ENCODE results near the gene SND1. TPM values are rescaled to one million over a fixed set of nuclear protein-coding genes. Genes with fewer than 3 reads are reported as not detected.
A peak's percentile ranks its signal among the peaks of the same experiment; 100 is the strongest.

Gene SND1
- total RNA-seq, 2 experiments from 2014 or later = 193 to 214 TPM

DNA sequence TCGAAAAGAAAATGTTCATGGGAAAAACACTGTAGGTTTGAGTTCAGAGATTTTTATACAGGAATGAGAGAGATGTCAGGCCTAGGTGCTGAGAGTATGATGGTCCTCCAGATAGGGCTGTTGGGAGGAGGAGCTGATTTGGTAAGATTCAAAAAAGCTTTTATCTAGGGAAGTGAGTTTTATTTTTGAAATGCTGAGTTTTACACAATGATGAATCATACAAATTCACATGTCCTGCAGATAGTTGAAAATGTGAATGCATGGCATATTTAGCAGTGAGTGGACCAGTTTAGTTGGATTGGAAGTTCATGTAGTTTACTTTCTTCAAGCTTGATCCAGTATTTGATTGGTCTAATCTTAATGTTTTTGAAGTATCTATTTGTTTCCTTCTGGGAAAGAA is 224.4 kb downstream of the SND1 start:
- ChIA-PET POLR2A (no interaction called here), CTCF (interaction anchor here (1.2 kb wide), 1 partner anchor 168 kb away, joined by 3 read pairs; no protein-coding TSS in a partner anchor)
- intact Hi-C loops (cut with DNase I, micrococcal nuclease) = no loop called here
- DNase-seq = no peak
- Mint-ChIP-seq H3K4me3 (no peak overlapping the region), H3K27ac (no peak overlapping the region), H3K27me3 (no peaks in the 10 kb centered on the region), H3K36me3 (ENCODE audit: low read depth) (peaks cover 10% of the 10 kb centered on the region), H3K9me3 (ENCODE audit: low read depth) (no peaks in the 10 kb centered on the region), H3K4me1 (peaks cover 30% of the 10 kb centered on the region)
- no peak for ATAC-seq

DNA sequence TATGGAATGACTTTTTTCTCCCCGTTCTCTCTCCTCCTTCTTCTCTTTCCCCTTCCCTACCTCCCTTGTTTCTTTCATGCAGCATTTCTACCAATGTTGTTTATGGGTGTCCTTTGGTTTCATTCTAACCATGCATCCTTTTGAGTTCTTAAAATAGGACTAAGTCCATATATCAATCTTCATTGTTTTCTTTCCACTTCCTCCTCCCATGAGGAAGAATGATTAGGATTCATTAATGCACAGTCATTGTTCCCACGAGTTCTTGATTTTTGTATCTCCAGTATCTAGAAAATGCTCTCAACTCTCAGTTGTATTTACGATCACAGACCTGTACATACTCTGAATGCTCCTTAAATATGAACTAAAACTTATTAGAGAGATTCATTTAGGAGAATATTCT is 226.0 kb downstream of the SND1 start:
- peaks cover 10% of the 10 kb centered on the region for H3K36me3 Mint-ChIP-seq (ENCODE audit: low read depth)
- ChIA-PET CTCF (interaction anchor here (0.8 to 1.0 kb wide), 2 partner anchors 20 to 83 kb away, joined by 3 to 4 read pairs; no protein-coding TSS in a partner anchor), POLR2A (no interaction called here)
- intact Hi-C loops (cut with DNase I, micrococcal nuclease) = no loop called here
- peaks cover 31% of the 10 kb centered on the region for H3K4me1 Mint-ChIP-seq
- no peak overlapping the region for H3K4me3 Mint-ChIP-seq
- no peak for DNase-seq
- H3K27ac Mint-ChIP-seq = no peak overlapping the region
- no peaks in the 10 kb centered on the region for H3K27me3 Mint-ChIP-seq
- ATAC-seq = no peak
- H3K9me3 Mint-ChIP-seq (ENCODE audit: low read depth) = no peaks in the 10 kb centered on the region

DNA sequence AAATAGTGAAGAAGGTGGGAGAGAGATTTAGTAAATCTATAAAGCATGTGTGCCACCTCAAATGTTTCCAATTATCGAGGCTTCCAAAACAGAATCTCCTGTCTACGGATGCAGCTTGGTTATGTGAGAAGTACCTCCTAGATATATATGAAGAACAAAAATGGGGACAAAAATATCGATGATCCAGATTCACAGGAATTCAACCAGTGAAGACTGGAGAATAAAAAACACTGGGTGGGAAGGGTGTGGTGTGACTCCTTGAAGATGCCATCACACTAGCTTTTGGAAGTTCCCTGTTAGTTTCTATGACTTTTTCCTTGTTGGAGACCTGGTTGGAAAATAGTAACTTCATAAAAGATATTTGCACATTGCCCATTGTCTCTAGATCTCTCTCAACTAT is 226.8 kb downstream of the SND1 start:
- Mint-ChIP-seq H3K27me3 (no peaks in the 10 kb centered on the region), H3K4me3 (no peak overlapping the region), H3K27ac (no peak overlapping the region), H3K4me1 (peaks cover 24% of the 10 kb centered on the region), H3K36me3 (ENCODE audit: low read depth) (peaks cover 14% of the 10 kb centered on the region), H3K9me3 (ENCODE audit: low read depth) (no peaks in the 10 kb centered on the region)
- ChIA-PET CTCF (interaction anchor here (0.5 to 1.0 kb wide), 2 partner anchors 15 to 20 kb away, joined by 3 to 4 read pairs; no protein-coding TSS in a partner anchor), POLR2A (no interaction called here)
- ATAC-seq (no peak), DNase-seq (no peak)
- intact Hi-C loops (cut with DNase I, micrococcal nuclease) = no loop called here

DNA sequence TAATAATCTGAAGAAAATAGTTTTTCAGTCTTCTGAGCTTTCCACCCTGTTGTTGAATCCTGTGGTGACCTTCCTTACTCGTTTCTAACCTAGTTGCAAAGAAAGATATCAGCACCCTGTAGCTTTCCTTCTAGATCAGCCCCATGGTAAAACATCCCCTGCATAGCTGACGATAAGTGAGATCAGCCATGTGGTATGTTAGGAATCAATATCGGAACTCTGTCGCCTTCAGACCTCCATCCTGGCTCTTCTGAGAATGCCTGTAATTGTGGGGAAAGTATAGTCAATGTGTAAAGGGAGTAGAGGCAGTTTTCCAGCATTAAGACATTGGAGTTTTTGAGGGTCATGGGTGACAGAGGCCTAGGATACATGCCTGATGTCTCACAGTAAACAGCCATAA is 227.4 kb downstream of the SND1 start:
- no peak for DNase-seq
- peaks cover 11% of the 10 kb centered on the region for H3K36me3 Mint-ChIP-seq (ENCODE audit: low read depth)
- intact Hi-C loops (cut with DNase I, micrococcal nuclease) = no loop called here
- H3K9me3 Mint-ChIP-seq (ENCODE audit: low read depth) = no peaks in the 10 kb centered on the region
- peaks cover 17% of the 10 kb centered on the region for H3K4me1 Mint-ChIP-seq
- no peak overlapping the region for H3K4me3 Mint-ChIP-seq
- ATAC-seq = no peak
- no peak overlapping the region for H3K27ac Mint-ChIP-seq
- no peaks in the 10 kb centered on the region for H3K27me3 Mint-ChIP-seq
- CTCF ChIA-PET = interaction anchor here (0.5 kb wide), 1 partner anchor 15 kb away, joined by 3 read pairs; no protein-coding TSS in a partner anchor
- POLR2A ChIA-PET = no interaction called here

DNA sequence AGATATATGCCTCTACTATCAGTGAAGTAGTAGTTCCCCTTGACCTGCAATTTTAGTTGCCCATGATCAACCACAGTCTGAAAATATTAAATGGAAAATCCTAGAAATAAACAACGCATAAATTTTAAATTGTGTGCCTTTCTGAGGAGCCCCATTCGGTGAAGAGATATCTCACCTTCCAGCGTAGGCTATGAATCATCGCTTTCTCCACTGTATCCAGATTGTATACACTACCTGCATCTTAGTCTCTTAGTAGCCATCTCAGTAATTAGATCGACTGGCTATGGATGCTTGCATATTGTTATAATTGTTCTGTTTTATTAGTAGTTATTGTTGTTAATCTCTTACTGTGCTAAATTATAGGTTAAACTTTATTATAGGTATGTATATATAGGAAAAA is 227.9 kb downstream of the SND1 start:
- intact Hi-C loops (cut with DNase I, micrococcal nuclease) = loop anchor here in 1 of 2 experiments (2.0 kb wide), 1 partner anchor 17 kb away; no protein-coding TSS in a partner anchor
- peaks cover 16% of the 10 kb centered on the region for H3K4me1 Mint-ChIP-seq
- ChIA-PET CTCF (no interaction called here), POLR2A (no interaction called here)
- no peak overlapping the region for H3K27ac Mint-ChIP-seq
- DNase-seq (no peak), ATAC-seq (no peak)
- H3K4me3 Mint-ChIP-seq = no peak overlapping the region
- no peaks in the 10 kb centered on the region for H3K27me3 Mint-ChIP-seq
- no peaks in the 10 kb centered on the region for H3K9me3 Mint-ChIP-seq (ENCODE audit: low read depth)
- H3K36me3 Mint-ChIP-seq (ENCODE audit: low read depth) = peaks cover 11% of the 10 kb centered on the region

DNA sequence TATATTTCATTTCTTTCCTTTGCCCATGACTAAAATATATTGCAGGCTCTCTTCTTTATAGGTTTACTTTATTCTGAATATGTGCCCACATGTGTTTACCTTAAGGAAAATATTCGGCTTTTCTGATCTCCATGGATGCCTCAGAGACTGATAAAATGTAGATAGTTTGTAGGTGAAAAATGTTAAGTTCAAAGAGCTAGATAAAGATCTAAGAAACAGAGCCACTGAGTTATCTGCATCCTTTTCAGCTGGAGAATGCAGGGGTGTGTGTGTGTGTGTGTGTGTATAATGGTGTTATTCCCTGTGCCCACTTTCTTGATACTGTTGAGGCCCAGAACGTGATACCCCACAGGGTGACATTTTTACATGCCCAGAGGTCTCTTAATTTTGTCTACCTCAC is 228.5 kb downstream of the SND1 start:
- CTCF ChIA-PET = no interaction called here
- Mint-ChIP-seq H3K4me1 (peaks cover 16% of the 10 kb centered on the region), H3K27me3 (no peaks in the 10 kb centered on the region), H3K4me3 (no peak overlapping the region), H3K36me3 (ENCODE audit: low read depth) (peaks cover 9% of the 10 kb centered on the region), H3K9me3 (ENCODE audit: low read depth) (no peaks in the 10 kb centered on the region), H3K27ac (no peak overlapping the region)
- no peak for DNase-seq
- POLR2A ChIA-PET = no interaction called here
- intact Hi-C loops (cut with DNase I, micrococcal nuclease) = loop anchor here in 1 of 2 experiments (2.0 kb wide), 1 partner anchor 18 kb away; no protein-coding TSS in a partner anchor
- no peak for ATAC-seq

DNA sequence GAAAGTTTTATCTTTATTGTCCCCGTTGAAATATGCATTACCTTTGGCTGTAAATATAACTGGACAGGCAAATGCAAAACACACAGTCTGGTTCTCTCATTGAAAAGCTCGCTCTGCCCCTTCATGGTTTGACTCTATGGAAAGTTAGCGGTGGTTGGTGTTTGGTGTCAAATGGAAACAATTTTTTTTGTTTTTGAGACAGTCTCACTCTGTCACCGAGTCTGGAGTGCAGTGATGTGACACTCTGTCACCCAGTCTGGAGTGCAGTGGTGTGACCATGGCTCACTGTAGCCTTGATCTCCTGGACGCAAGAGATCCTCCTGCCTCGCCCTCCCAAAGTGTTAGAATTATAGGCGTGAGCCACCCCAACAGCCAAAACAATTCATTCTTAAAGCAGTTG is 229.6 kb downstream of the SND1 start:
- CTCF ChIA-PET = interaction anchor here (1.0 kb wide), 1 partner anchor 24 kb away, joined by 3 read pairs; no protein-coding TSS in a partner anchor
- peak; percentile 70 for ATAC-seq

DNA sequence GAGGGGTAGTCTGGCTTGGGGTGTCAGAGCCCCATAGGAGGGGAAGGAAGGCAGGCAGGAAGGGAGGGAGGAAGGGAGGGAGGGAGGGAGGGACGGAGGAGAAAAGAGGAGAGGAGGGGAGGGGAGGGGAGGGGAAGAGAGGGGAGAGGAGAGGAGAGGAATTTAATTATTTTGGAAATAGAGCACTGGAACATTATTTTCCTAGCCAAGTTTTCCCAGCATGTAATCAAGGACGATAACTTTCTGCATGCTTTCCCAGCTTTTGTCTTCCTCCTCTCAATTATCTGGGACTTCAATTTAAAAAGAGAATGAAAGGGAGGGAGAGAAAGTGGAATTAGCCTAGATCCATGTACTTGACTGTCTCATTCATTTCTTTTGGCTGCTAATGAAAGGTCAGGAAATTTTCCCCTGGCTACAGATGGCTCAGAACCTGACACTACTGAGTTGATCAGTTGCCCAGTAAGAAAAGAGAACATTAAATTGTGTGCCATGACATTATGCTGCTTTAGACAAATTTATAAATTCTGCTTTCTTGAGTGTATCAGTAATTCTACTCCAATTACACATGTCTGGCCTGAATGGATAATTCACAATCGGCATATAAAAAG is 230.4 kb downstream of the SND1 start:
- Mint-ChIP-seq H3K4me3 (no peak overlapping the region), H3K9me3 (ENCODE audit: low read depth) (no peaks in the 10 kb centered on the region), H3K27ac (no peak overlapping the region), H3K27me3 (no peaks in the 10 kb centered on the region), H3K36me3 (ENCODE audit: low read depth) (peaks cover 15% of the 10 kb centered on the region), H3K4me1 (peaks cover 16% of the 10 kb centered on the region)
- ChIA-PET POLR2A (no interaction called here), CTCF (interaction anchor here (1.0 kb wide), 1 partner anchor 23 kb away, joined by 3 read pairs; no protein-coding TSS in a partner anchor)
- intact Hi-C loops (cut with DNase I, micrococcal nuclease) = no loop called here
- DNase-seq (no peak), ATAC-seq (no peak)

More for the DNA sequence above, 229.6 kb downstream of the SND1 start:
- no peak overlapping the region for H3K4me3 Mint-ChIP-seq
- no peaks in the 10 kb centered on the region for H3K9me3 Mint-ChIP-seq (ENCODE audit: low read depth)
- POLR2A ChIA-PET = no interaction called here
- intact Hi-C loops (cut with DNase I, micrococcal nuclease) = loop anchor here in 1 of 2 experiments (2.0 kb wide), 1 partner anchor 19 kb away; no protein-coding TSS in a partner anchor
- no peaks in the 10 kb centered on the region for H3K27me3 Mint-ChIP-seq
- peaks cover 16% of the 10 kb centered on the region for H3K4me1 Mint-ChIP-seq
- peak overlapping the region; percentile 33 for H3K27ac Mint-ChIP-seq
- DNase-seq = no peak
- H3K36me3 Mint-ChIP-seq (ENCODE audit: low read depth) = peaks cover 7% of the 10 kb centered on the region

DNA sequence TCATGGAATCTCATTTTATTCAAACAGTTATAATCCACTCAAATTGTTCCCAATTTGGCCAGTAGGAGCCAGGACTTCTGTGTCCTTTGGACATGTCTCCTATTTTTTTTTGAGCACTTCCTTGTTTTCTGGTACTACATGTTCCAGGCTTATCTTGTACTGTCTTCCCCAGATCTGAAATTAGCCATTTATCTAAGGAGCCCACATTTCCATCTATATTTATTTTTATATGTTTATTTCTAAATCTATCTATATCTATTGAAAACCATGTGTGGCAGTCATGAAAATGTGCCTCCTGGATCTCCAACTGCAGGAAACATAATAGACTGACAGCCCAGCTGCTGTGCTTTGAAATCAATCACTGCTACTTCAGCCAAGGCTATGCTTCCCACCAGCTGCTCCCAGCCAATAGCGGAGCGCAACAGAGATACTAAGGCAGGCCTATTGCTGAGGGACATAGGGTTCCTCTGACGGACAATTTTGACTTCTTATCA is 232.1 kb downstream of the SND1 start:
- Mint-ChIP-seq H3K27me3 (no peaks in the 10 kb centered on the region), H3K36me3 (ENCODE audit: low read depth) (peaks cover 30% of the 10 kb centered on the region), H3K4me3 (no peak overlapping the region), H3K4me1 (peaks cover 16% of the 10 kb centered on the region), H3K27ac (no peak overlapping the region), H3K9me3 (ENCODE audit: low read depth) (no peaks in the 10 kb centered on the region)
- POLR2A ChIA-PET = no interaction called here
- intact Hi-C loops (cut with DNase I, micrococcal nuclease) = no loop called here
- ATAC-seq (no peak), DNase-seq (no peak)
- CTCF ChIA-PET = interaction anchor here (2.2 kb wide), 1 partner anchor 11 kb away, joined by 7 read pairs; no protein-coding TSS in a partner anchor

DNA sequence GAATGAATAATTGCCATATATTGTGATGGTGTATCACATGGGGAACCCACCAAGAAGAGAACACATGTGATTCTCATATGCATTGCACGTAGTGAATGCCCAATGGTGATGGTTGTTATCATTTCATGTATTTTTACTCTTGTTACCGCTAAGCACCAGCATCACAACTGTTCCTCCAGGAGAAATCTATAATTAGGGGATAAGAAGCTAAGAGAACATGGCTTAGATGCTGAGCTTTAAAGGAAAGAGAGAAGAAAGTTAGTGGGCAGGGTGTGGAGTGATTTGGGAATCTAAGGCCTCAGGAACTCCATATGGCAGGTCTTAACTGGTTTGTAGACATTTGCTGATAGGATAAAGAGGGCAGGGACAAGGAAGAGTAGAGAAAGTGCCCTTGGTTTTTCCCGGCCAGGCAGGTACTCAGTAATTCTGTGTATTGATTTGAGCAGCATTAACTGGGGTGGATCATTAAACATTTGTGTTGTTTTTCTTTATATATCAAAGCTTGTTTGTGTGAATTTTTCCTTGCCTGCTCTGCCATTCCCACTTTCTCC is 233.3 kb downstream of the SND1 start:
- CTCF ChIA-PET = interaction anchor here (2.2 kb wide), 1 partner anchor 12 kb away, joined by 7 read pairs; no protein-coding TSS in a partner anchor
- no peak overlapping the region for H3K4me3 Mint-ChIP-seq
- intact Hi-C loops (cut with DNase I, micrococcal nuclease) = no loop called here
- peaks cover 17% of the 10 kb centered on the region for H3K4me1 Mint-ChIP-seq
- H3K27me3 Mint-ChIP-seq = no peaks in the 10 kb centered on the region
- peaks cover 39% of the 10 kb centered on the region for H3K36me3 Mint-ChIP-seq (ENCODE audit: low read depth)
- POLR2A ChIA-PET = no interaction called here
- DNase-seq = no peak
- no peak for ATAC-seq
- no peak overlapping the region for H3K27ac Mint-ChIP-seq
- H3K9me3 Mint-ChIP-seq (ENCODE audit: low read depth) = no peaks in the 10 kb centered on the region

DNA sequence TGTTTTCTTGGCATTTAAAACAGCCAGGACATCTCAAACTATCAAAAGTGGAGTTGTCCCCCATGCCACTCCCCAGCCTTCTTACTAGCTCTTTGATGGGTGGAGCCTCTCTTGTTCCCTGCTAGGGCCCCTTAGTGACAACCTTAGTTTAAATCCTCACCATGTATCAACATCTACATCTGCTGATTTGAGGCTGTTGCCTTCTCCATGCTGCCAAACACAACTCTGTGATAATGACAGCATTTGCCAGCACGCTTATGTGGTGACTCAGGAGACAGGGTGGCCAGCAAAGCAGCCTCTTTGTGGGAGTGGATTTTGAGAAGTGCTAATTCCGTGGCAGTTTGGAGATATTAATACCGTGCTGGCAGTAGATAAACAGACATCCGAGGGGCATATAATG is 233.8 kb downstream of the SND1 start:
- no peak overlapping the region for H3K27ac Mint-ChIP-seq
- POLR2A ChIA-PET = no interaction called here
- H3K9me3 Mint-ChIP-seq (ENCODE audit: low read depth) = no peaks in the 10 kb centered on the region
- H3K4me1 Mint-ChIP-seq = peaks cover 15% of the 10 kb centered on the region
- intact Hi-C loops (cut with DNase I, micrococcal nuclease) = no loop called here
- CTCF ChIA-PET = interaction anchor here (2.2 kb wide), 1 partner anchor 13 kb away, joined by 7 read pairs; no protein-coding TSS in a partner anchor
- H3K36me3 Mint-ChIP-seq (ENCODE audit: low read depth) = peaks cover 40% of the 10 kb centered on the region
- no peak overlapping the region for H3K4me3 Mint-ChIP-seq
- no peak for DNase-seq
- ATAC-seq = no peak
- no peaks in the 10 kb centered on the region for H3K27me3 Mint-ChIP-seq

DNA sequence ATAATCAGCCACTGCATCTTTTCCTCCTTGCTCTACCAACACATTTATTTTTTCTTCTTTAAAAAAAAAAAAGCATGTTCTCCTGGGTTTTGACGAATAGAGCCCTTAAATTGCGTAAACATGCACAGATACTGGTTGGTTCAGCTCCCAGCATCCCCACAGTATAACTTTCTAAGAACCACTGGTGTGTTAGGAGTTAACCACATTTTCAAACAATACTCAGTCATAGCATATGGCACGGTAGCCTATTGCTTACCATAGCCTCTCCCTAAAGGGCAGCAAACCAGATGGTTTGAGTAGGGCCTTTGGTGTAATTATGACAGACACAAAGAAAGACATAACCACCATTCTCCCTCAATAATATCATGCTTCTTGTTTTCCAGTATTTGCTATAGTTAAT is 234.3 kb downstream of the SND1 start:
- intact Hi-C loops (cut with DNase I, micrococcal nuclease) = no loop called here
- ChIA-PET POLR2A (no interaction called here), CTCF (no interaction called here)
- H3K27ac Mint-ChIP-seq = no peak overlapping the region
- no peaks in the 10 kb centered on the region for H3K27me3 Mint-ChIP-seq
- peaks cover 15% of the 10 kb centered on the region for H3K4me1 Mint-ChIP-seq
- no peak overlapping the region for H3K4me3 Mint-ChIP-seq
- no peaks in the 10 kb centered on the region for H3K9me3 Mint-ChIP-seq (ENCODE audit: low read depth)
- H3K36me3 Mint-ChIP-seq (ENCODE audit: low read depth) = peaks cover 44% of the 10 kb centered on the region
- DNase-seq = no peak
- ATAC-seq = no peak
